SK-N-SH treated with all-trans-retinoic acid at 6 μM for 48 hours (cell line): ENCODE results near the gene AATF.

Source experiments
- ARNTL ChIP-seq: fragments of 450-650 bp; formaldehyde crosslinking; IDR thresholded peaks from 2 replicates; pipeline ENCODE4 v1.5.0; 2020; ENCODE audit warnings: low read depth, mild to moderate bottlenecking, moderate library complexity, borderline replicate concordance
- BACH2 ChIP-seq: fragments of 250-450 bp; sonication (Bioruptor Pico); IDR thresholded peaks from 2 replicates; pipeline ENCODE4 v1.9.0; 2021; ENCODE audit warnings: mild to moderate bottlenecking, borderline replicate concordance
- PPARA ChIP-seq: fragments of 250-450 bp; sonication (Bioruptor Pico); IDR thresholded peaks from 2 replicates; pipeline ENCODE4 v1.5.0; 2020; ENCODE audit warnings: mild to moderate bottlenecking, borderline replicate concordance
- TF ChIP-seq, protein P1 (sequence below): fragments of 250-450 bp; sonication (Bioruptor Pico); IDR thresholded peaks from 2 replicates; pipeline ENCODE4 v1.8.0; 2020; ENCODE audit warnings: mild to moderate bottlenecking, moderate library complexity, borderline replicate concordance
- TF ChIP-seq, protein P2 (sequence below): fragments of 250-450 bp; sonication (Bioruptor Pico); IDR thresholded peaks from 2 replicates; pipeline ENCODE4 v1.5.1; 2020; ENCODE audit warnings: low read depth, mild to moderate bottlenecking, moderate library complexity

DNA sequence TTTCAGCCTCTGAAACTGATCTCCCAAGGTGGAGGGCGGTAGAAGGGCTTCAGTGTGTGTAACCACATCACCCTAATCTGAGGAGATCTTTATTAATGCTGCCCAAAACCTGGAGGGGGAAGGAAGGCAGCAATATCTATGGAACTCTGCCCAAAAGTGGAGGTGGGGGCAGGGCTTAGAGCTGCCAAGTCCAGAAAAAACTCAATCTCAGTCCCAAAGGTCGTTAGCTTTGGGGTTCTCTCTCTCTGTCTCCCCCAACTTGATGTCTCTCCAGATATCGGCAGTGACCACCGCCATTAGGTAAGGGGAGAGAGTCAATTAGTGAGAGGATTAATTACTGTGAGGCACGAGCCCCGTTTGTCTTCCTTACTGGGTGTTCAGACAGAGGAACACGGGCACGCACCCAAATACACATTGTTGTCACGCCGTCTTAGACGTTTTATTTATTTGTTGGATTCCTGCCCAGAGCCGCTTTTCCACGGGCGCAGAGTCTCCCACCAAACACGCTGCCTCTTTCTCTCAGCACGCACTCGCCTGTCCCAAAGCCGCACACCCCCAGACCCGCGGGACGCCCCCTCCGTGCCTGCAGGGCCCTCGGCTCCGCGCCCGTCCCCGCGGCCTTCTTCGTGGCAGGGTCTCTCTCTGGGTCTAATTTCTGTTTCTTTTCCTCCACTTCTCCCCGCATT is 16.9 kb upstream of the AATF start:
- TF ChIP-seq PPARA (CRISPR knock-in tag) (no peak), BACH2 (CRISPR knock-in tag) (no peak), ARNTL (no peak)
- TF ChIP-seq, protein P1, sequence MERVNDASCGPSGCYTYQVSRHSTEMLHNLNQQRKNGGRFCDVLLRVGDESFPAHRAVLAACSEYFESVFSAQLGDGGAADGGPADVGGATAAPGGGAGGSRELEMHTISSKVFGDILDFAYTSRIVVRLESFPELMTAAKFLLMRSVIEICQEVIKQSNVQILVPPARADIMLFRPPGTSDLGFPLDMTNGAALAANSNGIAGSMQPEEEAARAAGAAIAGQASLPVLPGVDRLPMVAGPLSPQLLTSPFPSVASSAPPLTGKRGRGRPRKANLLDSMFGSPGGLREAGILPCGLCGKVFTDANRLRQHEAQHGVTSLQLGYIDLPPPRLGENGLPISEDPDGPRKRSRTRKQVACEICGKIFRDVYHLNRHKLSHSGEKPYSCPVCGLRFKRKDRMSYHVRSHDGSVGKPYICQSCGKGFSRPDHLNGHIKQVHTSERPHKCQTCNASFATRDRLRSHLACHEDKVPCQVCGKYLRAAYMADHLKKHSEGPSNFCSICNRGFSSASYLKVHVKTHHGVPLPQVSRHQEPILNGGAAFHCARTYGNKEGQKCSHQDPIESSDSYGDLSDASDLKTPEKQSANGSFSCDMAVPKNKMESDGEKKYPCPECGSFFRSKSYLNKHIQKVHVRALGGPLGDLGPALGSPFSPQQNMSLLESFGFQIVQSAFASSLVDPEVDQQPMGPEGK (CRISPR knock-in tag) = no peak
- TF ChIP-seq, protein P2, sequence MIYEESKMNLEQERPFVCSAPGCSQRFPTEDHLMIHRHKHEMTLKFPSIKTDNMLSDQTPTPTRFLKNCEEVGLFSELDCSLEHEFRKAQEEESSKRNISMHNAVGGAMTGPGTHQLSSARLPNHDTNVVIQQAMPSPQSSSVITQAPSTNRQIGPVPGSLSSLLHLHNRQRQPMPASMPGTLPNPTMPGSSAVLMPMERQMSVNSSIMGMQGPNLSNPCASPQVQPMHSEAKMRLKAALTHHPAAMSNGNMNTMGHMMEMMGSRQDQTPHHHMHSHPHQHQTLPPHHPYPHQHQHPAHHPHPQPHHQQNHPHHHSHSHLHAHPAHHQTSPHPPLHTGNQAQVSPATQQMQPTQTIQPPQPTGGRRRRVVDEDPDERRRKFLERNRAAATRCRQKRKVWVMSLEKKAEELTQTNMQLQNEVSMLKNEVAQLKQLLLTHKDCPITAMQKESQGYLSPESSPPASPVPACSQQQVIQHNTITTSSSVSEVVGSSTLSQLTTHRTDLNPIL (CRISPR knock-in tag) = no peak
